Liver (tissue), 3 donors: Measurements from ENCODE around the gene CCR8.

ENCODE experiments used
- CTCF ChIP-seq: fragments of 150-350 bp; IDR thresholded peaks from 2 replicates; pipeline ENCODE4 v1.5.1; 2017; ENCODE audit warnings: improper control_type of control experiment, low read depth, low read length; ENCODE audit not compliant: missing input control
- HNF4G ChIP-seq: IDR thresholded peaks from 2 replicates; pipeline ENCODE4 v1.6.1; 2016; ENCODE audit warnings: antibody characterized with exemption
- JUND ChIP-seq, 2 donors: IDR thresholded peaks; 2 replicates each; pipeline ENCODE4 v1.6.1; 2016; ENCODE audit warnings: antibody characterized with exemption in 2 of 2
- REST ChIP-seq: IDR thresholded peaks from 2 replicates; pipeline ENCODE4 v1.6.1; 2016; ENCODE audit warnings: antibody characterized with exemption, mild to moderate bottlenecking
- RXRA ChIP-seq, 2 donors: IDR thresholded peaks; 2 replicates each; pipeline ENCODE4 v1.6.1; 2017 to 2018; ENCODE audit warnings: antibody characterized with exemption in 2 of 2, mild to moderate bottlenecking in 1 of 2
- TAF1 ChIP-seq: conservative IDR thresholded peaks from 2 replicates; pipeline ENCODE4 v1.6.1; 2016; ENCODE audit warnings: antibody characterized with exemption, mild to moderate bottlenecking
- YY1 ChIP-seq: IDR thresholded peaks from 2 replicates; pipeline ENCODE4 v1.6.1; 2016; ENCODE audit warnings: antibody characterized with exemption, mild to moderate bottlenecking
- donor health status: healthy.
- donor health status: healthy.

GRCh38 chr3:39286771-39287170, 42.7 kb upstream of the CCR8 start:
- TF ChIP-seq YY1: no peak
- no peak for TF ChIP-seq CTCF
- TF ChIP-seq HNF4G: no peak
- TF ChIP-seq RXRA (IDR thresholded peaks at IDR 0.05): no peak
- no peak for TF ChIP-seq JUND (IDR thresholded peaks at IDR 0.05)
- TF ChIP-seq TAF1: no peak
- no peak for TF ChIP-seq REST
